ENCODE results near the gene KRTAP8-1.

- TF ChIP-seq POLR2A (IDR thresholded peaks at IDR 0.05) (no peak), CTCF (IDR thresholded peaks at IDR 0.05) (no peak)
These were observed at the start of gene KRTAP8-1 for GRCh38 chr21:30813174-30813573.

Data from esophagus squamous epithelium (tissue), 4 donors.